HG02981 (cell line): ENCODE data around the gene CEP85L.
A peak's percentile ranks its signal among the peaks of the same experiment; 100 is the strongest.

Experiments
- ATAC-seq: cut with Tn5 transposase; IDR thresholded peaks from one replicate; pipeline ENCODE4 v1.9.1; 2021; ENCODE audit warnings: mild to moderate bottlenecking, moderate library complexity; ENCODE audit not compliant: unreplicated experiment

The CEP85L gene

GRCh38 chr6:118546164-118546879, 105.1 kb downstream of the CEP85L start:
- ATAC-seq = no peak

- no peak for ATAC-seq
These were observed 107.3 kb downstream of the CEP85L start for GRCh38 chr6:118544105-118544504.

DNA sequence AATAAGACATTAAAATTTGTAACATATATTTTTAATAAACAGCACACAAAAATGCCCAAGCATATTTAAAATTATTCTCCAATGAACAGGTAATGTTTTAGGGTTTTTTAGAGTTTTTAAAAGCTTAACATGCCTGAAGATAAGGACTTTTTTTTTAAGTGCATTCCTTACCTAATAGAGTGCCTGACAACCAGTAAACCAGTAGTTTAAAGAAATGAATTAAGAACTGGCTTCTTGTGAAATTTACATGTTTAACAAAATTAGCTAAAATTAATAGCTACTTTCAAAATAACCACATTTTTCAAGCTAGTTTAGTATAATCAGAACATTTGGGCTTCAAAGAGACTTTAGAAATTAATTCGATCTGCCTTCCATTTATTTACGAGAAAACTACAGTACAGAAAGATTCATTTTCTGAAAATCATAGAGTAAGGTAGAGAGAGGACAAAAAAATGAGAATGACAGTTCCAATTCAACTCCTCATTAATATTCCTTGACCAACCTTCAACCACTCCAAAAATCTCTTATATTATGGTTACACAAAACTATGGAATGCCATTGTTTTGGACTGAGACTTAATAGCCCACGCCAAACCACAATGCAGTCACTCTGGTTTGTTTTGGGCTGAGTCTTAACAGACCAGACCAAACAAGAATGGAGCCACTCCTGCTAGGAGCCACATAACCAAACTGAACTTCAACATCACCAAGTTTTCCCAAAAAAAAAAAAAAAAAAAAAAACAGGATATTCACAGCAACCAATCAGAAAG, 109.0 kb downstream of the CEP85L start:
- ATAC-seq = no peak

GRCh38 chr6:118537574-118537973, 113.8 kb downstream of the CEP85L start:
- no peak for ATAC-seq

- ATAC-seq = no peak
These were observed 114.9 kb downstream of the CEP85L start for GRCh38 chr6:118536478-118536877.

DNA sequence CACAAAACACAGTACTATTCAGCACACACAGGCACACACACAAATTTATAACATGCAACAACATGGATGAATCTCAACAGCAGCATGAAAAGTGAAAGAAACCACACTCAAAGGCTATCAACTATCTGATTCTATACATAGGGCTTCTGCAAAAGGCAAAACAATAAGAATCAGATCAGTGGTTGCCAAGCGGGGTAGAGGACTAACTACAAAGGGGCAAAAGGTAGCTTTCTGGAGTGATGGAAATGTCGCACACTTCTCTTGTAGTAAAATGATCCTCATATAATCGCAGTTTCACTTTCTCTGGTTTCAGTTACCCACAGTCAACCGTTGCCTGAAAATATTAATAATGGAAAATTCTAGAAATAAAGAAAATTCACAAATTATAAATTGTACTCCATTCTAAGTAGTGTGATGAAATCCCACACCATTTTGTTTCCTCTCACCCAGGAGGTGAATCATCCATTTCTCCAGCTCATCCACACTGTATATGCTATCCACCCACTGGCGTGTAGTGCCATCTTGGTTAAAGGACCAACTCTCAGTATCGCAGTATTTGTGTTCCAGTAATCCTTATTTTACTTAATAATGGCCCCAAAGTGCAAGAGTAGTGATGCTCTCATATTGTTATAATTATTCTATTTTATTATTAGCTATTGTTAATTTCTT, 116.1 kb downstream of the CEP85L start:
- ATAC-seq = no peak

DNA sequence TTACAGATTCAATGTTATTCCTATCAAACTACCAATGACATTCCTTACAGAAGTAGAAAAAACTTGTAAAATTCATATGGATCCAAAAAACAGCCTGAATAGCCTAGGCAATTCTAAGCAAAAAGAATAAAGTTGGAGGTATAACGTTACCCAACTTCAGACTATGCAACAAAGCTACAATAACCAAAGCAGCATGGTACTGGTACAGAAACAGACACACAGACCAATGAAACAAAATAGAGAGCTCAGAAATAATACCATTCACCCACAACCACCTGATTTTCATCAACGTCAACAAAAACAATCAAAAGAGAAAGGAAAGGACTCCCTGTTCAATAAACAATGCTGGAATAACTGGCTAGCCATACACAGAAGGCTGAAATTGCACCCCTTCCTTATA, 120.4 kb downstream of the CEP85L start:
- ATAC-seq = no peak

DNA sequence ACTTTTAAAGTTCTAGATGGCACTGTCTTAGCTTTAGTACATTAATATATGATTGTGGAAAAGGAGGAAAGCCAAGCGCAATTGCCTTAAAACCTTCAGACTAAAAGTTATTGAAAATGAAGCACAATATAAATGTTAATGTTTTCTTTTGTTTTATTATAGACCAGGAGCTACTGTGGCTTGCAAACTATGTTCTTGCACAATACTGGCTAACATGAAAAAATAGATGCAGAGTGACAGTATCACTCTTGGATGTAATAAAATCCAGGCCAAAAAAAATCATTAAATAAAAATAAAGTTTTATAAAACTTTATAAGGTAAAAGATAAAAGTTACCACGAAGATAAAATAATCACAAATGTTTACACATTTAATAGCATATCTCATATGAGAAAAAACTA, 121.6 kb downstream of the CEP85L start:
- ATAC-seq = no peak

- no peak for ATAC-seq
These were observed 123.3 kb downstream of the CEP85L start for GRCh38 chr6:118528129-118528528.

DNA sequence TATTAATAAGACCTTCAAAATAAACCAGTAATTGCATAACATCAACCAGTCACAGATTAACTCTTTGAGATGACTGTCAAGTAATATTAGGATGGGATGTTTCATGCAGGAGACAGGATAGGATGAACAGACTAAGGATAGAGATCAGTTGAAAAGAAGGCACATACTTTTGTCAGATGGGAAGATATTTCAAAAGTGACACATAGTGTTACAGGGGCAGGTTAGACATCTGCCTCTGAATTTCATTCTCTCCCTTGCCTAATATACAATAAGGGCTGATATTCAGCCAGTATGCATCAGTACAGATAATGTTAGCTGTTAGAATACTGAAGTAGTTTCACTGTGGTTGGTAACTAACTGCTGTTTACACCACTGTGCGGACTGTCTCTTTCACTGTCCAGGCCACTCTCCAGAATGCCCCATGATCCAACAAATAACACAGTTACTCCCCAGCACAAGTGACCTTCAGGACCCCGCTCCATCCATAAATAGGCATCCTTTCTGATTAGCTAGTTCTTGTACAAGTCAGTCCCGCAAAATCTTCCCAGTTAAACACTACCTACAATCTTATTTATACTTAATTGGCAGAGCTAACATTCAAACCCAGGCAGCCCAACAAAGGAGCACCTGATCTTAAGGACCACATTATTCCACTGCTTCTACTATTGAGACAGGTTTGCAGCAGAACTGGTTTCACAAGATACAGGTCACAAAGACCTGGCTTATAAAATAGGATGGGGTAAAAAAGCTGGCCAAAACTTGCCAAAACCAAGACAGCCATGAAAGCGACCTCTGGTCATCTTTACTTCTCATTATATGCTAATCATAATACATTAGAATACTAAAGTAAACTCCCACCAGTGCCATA, 125.2 kb downstream of the CEP85L start:
- ATAC-seq = no peak

DNA sequence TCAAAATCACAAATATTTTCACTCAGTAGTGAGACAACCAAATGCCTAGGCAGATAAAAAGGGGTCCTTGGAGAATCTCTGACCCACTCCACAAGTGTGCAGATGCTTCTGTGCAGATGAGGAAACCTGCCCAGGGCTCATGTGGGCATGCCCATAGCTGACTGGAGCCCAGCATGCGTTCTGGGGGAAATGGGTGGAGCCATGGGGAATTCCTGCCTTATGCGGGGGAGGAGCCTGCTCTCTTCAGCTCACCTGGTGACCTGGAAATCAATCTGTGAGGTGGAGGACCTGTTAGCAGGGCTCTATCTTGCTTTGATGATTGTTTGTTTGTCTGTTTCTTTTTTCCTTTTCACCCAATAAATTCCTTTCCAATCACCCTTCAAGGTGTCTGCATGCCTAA, 126.7 kb downstream of the CEP85L start:
- ATAC-seq = no peak

- ATAC-seq = peak; percentile 60
These were observed 128.2 kb downstream of the CEP85L start for GRCh38 chr6:118523216-118523615.

DNA sequence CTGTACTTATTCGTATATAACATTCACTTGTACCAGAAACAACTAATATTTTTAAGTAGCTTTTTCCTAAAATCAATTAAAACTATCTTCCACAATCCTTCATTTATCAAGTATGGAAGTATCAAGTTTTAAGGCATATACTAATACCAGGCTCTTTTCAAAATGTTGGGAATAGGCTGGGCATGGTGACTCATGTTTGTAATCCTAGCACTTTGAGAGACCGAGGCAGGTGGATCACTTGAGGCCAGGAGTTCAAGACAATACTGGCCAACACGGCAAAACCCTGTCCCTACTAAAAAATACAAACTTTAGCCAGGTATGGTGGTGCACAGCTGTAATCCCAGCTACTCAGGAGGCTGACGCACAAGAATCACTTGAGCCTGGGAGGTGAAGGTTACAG, 129.0 kb downstream of the CEP85L start:
- ATAC-seq = no peak

- no peak for ATAC-seq
These were observed 136.7 kb downstream of the CEP85L start for GRCh38 chr6:118514689-118515088.

GRCh38 chr6:118511930-118512715, 139.3 kb downstream of the CEP85L start:
- no peak for ATAC-seq

DNA sequence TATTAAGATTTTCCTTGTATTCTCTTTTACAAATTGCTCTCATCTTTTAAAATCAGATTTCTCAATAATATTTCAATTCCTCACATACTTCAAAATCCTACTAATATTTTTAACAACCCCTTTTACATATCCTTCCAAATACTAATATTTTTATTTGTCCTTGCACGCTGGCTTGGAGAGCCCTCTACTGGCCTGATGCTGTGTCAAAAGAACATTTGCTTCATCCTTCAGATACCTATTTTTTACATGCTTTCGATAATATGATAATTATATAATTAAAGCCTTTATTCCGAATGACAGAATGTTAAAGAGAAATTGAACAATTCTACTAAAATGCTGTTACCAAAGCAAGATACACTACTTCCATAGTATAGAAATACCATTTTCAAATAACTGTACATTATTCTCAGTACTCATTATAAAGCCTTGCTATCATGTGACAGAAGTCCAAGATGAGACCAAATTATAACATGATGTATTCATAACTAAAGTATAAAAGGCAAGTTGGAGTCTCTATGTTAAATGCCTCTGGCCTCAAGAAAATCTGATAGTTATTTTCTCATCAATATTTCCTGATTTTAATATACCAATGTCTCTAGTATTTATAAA, 142.3 kb downstream of the CEP85L start:
- no peak for ATAC-seq

- ATAC-seq = no peak
These were observed 143.8 kb downstream of the CEP85L start for GRCh38 chr6:118507636-118508035.

DNA sequence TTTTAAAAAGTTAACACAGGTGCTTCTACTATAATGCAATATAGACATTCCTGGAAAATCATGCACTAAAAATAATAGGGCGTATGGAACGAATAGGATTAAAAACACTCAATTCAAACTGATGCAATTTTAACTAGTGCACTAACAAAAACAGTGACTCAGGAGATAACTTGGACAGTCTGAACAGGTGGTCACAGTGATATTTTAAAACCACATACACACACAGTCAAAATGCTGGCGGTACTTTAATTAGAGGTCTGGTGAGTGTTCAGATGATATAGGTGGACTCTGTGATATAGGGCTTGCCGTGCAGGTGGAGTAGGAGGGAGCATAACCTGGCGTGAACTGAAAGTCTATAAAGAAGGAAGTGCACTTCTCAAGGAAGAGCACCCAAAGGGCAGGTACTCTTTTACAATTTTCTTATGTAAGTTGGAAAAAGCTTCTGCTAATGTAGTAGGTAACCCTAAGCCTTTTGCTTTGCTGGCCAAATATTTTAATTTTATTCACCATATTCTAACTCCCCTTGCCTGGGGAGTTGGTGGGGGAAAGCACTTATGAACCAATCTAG, 145.2 kb downstream of the CEP85L start:
- no peak for ATAC-seq

GRCh38 chr6:118505656-118506055, 145.7 kb downstream of the CEP85L start:
- no peak for ATAC-seq
